Cardiac fibroblast (primary cell): Measurements from ENCODE around the gene CYP4F3.
"Not testable (repeated sequence)": the region's sequence is repeated elsewhere in the genome, so short reads cannot be mapped to it uniquely, and the experiment has no call there.

Experiments used
- DNase-seq, 2 donors: peaks; one replicate each; pipeline versions ENCODE4 v3.0.0 to v3.0.0-alpha.2; 2010; ENCODE audit warnings: low read depth in 2 of 2
- H3K4me3 ChIP-seq, 2 donors: replicated peaks in 1 of 2; 1 replicate in 1 of 2; 2 replicates in 1 of 2; pipeline ENCODE4 v1.5.1; 2011; ENCODE audit warnings: low read depth in 2 of 2, low read length in 2 of 2, mild to moderate bottlenecking in 2 of 2, moderate library complexity in 1 of 2
- CTCF ChIP-seq: IDR thresholded peaks from one replicate; pipeline ENCODE4 v1.5.1; 2011; ENCODE audit warnings: low read depth, mild to moderate bottlenecking, low read length, inconsistent platforms

CYP4F3 gene

GRCh38 chr19:15641901-15642491 lies 1.3 kb downstream of the CYP4F3 start:
- no peak for TF ChIP-seq CTCF
- no peak for DNase-seq
- no peak overlapping the region for H3K4me3 ChIP-seq

- no peak for TF ChIP-seq CTCF
- H3K4me3 ChIP-seq: no peak overlapping the region
- no peak for DNase-seq
Observed at GRCh38 chr19:15642807-15643206, 2.1 kb downstream of the CYP4F3 start.

DNA sequence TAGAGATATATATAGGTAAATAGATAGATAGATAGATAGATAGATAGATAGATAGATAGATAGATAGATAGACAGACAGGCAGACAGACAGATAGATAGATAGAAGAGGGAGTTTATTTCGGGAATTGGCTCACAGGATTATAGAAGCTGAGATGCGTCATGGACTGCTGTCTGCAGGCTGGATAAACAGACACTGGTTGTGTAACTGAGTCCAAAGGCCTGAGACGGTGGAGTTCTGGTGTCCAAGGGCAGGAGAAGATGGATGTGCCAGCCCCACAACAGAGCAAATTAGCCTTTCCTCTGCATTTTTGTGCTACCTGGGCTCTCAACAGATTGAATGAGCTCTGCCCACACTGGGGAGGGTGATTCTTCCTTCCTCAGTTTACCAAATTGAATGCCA lies 2.7 kb downstream of the CYP4F3 start:
- DNase-seq: no peak
- H3K4me3 ChIP-seq: no peak overlapping the region

GRCh38 chr19:15644066-15644741 lies 3.5 kb downstream of the CYP4F3 start:
- no peak for DNase-seq
- no peak for TF ChIP-seq CTCF
- H3K4me3 ChIP-seq: no peak overlapping the region

More for the DNA sequence above, 2.7 kb downstream of the CYP4F3 start:
- no peak for TF ChIP-seq CTCF

GRCh38 chr19:15644816-15645215 lies 4.1 kb downstream of the CYP4F3 start:
- no peak for TF ChIP-seq CTCF
- no peak overlapping the region for H3K4me3 ChIP-seq
- DNase-seq: no peak

DNA sequence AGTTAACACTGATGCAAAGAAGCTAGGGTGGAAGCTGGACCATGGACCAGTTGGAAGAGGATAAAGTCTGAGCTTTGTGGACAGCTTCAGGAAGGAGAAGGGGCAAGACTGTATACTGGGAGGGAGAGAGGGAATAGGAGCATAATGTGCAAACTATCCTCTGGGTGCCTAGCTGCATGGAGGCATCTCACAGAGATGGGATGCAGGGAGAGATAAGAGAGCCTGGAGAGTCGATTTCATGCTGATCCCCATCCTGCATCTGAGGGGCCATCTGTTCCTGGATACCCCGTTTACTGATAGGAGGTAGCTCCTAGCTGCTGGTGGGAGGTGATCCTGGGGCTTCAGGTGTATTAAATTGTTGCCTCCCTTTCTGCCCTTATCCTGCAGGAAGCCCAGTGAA lies 8.8 kb downstream of the CYP4F3 start:
- no peak overlapping the region for H3K4me3 ChIP-seq
- no peak for DNase-seq
- TF ChIP-seq CTCF: no peak

GRCh38 chr19:15650123-15650522 lies 9.4 kb downstream of the CYP4F3 start:
- not testable (repeated sequence) for DNase-seq

More at GRCh38 chr19:15650123-15650522, 9.4 kb downstream of the CYP4F3 start:
- not testable (repeated sequence) for H3K4me3 ChIP-seq
